Omental fat pad (tissue), 4 donors: ENCODE results near the gene SLC38A5. TPM values are rescaled to one million over a fixed set of nuclear protein-coding genes. Genes with fewer than 3 reads are reported as not detected.
"Not testable (repeated sequence)": the region's sequence is repeated elsewhere in the genome, so short reads cannot be mapped to it uniquely, and the experiment has no call there.

Experiments
- ATAC-seq: fragments of 150-250 bp; one replicate; pipeline ENCODE4 v1.9.1; 2016; ENCODE audit warnings: mild to moderate bottlenecking, moderate library complexity; ENCODE audit not compliant: low FRiP score
- DNase-seq: peaks from one replicate; pipeline ENCODE4 v3.0.0-alpha.2; 2019; ENCODE audit warnings: low spot score
- CTCF ChIP-seq, 3 donors: fragments of 450-650 bp; IDR thresholded peaks; one replicate each; pipeline ENCODE4 v1.5.1; 2016 to 2017; ENCODE audit warnings: antibody characterized with exemption in 3 of 3, mild to moderate bottlenecking in 3 of 3, moderate library complexity in 2 of 3
- total RNA-seq, 4 donors: library from RNA; depleted of rRNA; stranded (reverse); fragments of >200 nt; gene quantifications; one replicate each; pipeline ENCODE4 v1.1.0, GENCODE V29; 2016

Gene SLC38A5
- total RNA-seq, result 10 to 100 TPM in 2 of 4 donors, 1 to 10 TPM in 2; 2.8 to 11.9 (median 9.6) TPM

- no peak for TF ChIP-seq CTCF (IDR thresholded peaks at IDR 0.05)
- no peak for ATAC-seq
These were observed at the start of gene SLC38A5 for GRCh38 chrX:48470110-48470832. SLC38A5 (minus strand) TSS chrX:48470260; CDS start chrX:48467924, 2,336 bp downstream.

GRCh38 chrX:48519481-48519880 lies 49.4 kb upstream of the SLC38A5 start:
- not testable (repeated sequence) for ATAC-seq, DNase-seq

More at GRCh38 chrX:48470110-48470832, at the start of gene SLC38A5:
- no peak for DNase-seq

DNA sequence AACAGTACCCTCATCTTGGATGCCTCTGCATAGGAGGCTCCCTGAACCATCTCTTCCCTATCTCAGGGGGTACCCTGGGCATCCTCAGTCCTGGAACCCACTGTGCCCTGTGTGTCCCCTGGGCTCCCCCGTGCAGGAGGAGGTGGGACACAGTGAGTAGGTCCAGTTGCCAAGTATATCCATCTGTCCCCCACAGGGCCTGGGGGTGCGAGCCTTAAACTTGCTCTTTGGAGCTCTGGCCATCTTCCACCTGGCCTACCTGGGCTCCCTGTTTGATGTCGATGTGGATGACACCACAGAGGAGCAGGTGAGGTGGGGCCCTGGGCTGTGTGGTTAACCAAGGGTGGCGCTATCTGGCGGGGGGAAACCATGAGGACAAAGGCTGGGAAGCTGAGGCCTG lies 46.9 kb upstream of the SLC38A5 start:
- TF ChIP-seq CTCF (IDR thresholded peaks at IDR 0.05), result no peak
- DNase-seq (no peak), ATAC-seq (no peak)

DNA sequence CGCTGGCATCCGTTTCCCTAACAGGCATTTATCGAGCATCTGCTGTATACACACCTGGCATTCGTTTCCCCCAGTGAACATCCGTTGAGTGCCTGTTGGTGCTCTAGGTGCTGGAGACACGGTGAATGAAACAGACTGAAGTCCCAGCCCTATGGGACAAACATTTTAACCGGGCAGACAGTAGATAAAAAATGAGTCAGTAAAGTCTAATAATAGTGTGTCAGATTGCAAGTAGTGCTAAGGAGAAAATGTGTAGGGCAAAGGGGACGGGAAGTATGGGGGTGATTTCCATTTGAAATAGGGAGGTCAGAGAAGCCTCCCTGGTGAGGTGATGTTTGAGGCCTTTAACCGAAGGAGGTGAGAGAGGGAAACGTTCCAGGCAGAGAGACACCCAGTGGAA lies 46.2 kb upstream of the SLC38A5 start:
- no peak for ATAC-seq

GRCh38 chrX:48515842-48516241 lies 45.8 kb upstream of the SLC38A5 start:
- ATAC-seq (no peak), DNase-seq (no peak)
- no peak for TF ChIP-seq CTCF (IDR thresholded peaks at IDR 0.05)

More for the DNA sequence above, 46.2 kb upstream of the SLC38A5 start:
- TF ChIP-seq CTCF (IDR thresholded peaks at IDR 0.05), result no peak
- DNase-seq, result no peak

DNA sequence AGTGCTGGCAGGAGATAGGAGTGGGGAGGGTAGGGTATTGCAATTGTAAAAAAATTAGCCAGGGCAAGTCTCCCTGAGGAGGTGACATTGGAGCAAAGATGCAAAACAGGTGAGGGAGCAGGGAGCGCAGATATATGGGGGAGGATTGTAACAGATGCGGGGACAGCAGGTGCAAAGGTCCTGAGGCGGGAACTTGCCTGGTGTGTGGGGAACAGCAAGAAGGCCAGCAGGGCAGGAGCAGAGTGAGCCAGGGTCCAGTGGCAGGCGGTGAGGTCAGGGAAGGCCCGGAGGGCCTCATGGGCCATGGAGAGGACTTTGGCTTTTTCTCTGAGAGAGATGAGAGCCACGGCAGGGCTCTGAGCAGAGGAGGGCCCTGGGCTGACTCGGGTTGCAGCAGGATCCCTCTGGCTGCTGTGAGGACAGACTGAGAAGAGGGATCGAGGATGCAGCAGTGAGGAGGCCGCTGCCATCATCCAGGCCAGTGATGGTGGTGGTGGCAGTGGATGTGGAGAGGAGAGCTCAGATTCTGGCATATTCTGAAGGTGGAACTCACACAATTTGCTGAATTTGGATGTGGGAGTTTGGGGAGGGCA lies 44.9 kb upstream of the SLC38A5 start:
- DNase-seq (no peak), ATAC-seq (no peak)
- no peak for TF ChIP-seq CTCF (IDR thresholded peaks at IDR 0.05)

DNA sequence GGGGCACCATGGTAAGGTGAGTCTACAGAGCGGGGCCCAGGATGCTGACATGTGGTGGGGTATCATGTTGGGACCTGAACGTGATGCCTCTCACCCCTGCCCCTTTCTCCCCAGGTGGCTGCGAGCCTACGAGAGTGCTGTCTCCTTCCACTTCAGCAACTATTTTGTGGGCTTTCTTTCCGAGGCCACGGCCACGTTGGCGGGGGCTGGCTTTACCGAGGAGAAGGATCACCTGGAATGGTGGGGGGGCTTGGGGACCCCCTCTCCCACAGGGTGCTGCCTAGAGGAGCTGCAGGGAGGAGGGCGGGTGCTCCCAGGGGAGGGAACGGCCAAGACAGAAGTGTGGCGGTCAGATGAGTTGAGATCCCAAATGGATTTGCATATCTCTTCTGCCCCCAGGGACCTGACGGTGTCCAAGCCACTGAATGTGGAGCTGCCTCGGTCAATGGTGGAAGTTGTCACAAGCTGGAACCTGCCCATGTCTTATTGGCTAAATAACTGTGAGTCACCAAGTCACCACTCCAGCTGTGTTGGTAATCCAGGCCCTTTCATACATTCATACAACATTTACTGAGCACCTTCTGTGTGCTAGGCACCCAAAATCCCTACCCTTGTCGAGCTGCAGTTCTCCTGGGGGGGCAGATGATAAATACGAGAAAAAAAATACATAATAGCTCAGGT lies 44.2 kb upstream of the SLC38A5 start:
- no peak for TF ChIP-seq CTCF (IDR thresholded peaks at IDR 0.05)
- DNase-seq (no peak), ATAC-seq (no peak)
